GM19397 (cell line): ENCODE data around the gene PON3.

Source experiments
- ATAC-seq: cut with Tn5 transposase; IDR thresholded peaks from one replicate; pipeline ENCODE4 v1.9.1; 2021; ENCODE audit warnings: mild to moderate bottlenecking, moderate library complexity; ENCODE audit not compliant: unreplicated experiment

The PON3 gene

GRCh38 chr7:95309951-95310350 is 86.2 kb downstream of the PON3 start:
- no peak for ATAC-seq
